OCI-LY7 (cell line): Measurements from ENCODE around the gene PSMA7.

Experiments
- EZH2phosphoT487 ChIP-seq: fragments of 200-600 bp; sonication (generic); IDR thresholded peaks from 2 replicates; pipeline ENCODE4 v1.6.1; 2018; ENCODE audit warnings: low read depth, borderline replicate concordance, mild to moderate bottlenecking, mixed run types, antibody characterized with exemption, low read length, moderate library complexity, mixed read lengths
- TF ChIP-seq, protein P1 (sequence below): fragments of 200-600 bp; sonication (generic); conservative IDR thresholded peaks from 2 replicates; pipeline ENCODE4 v1.5.1; 2014; ENCODE audit warnings: mild to moderate bottlenecking, antibody characterized with exemption, low read length, moderate library complexity, mixed read lengths

DNA sequence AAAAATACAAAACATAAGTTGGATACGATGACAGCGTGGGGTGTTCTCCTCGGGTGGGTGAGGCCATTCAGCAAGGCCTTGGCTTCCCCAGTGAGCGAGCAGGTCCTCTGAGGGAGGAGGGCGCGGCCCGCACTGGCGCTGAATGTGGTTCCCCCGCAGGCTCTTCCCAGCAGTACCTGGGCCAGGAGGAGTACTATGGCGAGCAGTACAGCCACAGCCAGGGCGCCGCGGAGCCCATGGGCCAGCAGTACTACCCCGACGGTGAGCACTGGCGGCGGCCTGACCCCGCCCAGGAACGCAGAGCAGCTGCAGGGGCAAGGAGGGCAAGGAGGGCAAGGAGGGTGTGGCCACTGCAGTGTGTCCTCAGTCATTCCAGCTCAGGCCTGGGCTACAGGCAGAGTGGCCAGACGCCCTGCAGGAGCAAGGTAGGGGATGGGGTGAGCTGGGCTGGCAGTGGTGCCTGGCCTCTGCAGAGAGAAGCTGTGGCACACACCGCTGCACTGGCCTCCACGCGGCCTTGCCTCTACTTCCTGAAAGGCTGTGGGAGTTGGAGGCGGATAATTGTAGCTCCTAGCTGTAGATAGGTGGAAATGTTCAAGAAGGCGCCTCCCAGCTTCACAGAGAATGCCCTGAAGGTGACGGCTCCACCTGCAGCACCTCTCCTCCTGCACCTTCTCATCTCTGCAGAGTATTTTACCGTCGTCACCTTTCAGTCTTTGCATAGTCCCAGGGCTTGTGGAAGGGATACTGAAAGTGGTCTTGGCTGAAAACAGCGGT is 21.0 kb upstream of the PSMA7 start:
- TF ChIP-seq, protein P1, sequence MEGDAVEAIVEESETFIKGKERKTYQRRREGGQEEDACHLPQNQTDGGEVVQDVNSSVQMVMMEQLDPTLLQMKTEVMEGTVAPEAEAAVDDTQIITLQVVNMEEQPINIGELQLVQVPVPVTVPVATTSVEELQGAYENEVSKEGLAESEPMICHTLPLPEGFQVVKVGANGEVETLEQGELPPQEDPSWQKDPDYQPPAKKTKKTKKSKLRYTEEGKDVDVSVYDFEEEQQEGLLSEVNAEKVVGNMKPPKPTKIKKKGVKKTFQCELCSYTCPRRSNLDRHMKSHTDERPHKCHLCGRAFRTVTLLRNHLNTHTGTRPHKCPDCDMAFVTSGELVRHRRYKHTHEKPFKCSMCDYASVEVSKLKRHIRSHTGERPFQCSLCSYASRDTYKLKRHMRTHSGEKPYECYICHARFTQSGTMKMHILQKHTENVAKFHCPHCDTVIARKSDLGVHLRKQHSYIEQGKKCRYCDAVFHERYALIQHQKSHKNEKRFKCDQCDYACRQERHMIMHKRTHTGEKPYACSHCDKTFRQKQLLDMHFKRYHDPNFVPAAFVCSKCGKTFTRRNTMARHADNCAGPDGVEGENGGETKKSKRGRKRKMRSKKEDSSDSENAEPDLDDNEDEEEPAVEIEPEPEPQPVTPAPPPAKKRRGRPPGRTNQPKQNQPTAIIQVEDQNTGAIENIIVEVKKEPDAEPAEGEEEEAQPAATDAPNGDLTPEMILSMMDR = no peak
- TF ChIP-seq EZH2phosphoT487 = no peak
